ENCODE data around the gene CNOT4. TPM values are rescaled to one million over a fixed set of nuclear protein-coding genes. Genes with fewer than 3 reads are reported as not detected.
"Not testable (repeated sequence)": the region's sequence is repeated elsewhere in the genome, so short reads cannot be mapped to it uniquely, and the experiment has no call there.

CNOT4 gene
- total RNA-seq, 1 experiment from 2014 or later: 1.7 TPM

DNA sequence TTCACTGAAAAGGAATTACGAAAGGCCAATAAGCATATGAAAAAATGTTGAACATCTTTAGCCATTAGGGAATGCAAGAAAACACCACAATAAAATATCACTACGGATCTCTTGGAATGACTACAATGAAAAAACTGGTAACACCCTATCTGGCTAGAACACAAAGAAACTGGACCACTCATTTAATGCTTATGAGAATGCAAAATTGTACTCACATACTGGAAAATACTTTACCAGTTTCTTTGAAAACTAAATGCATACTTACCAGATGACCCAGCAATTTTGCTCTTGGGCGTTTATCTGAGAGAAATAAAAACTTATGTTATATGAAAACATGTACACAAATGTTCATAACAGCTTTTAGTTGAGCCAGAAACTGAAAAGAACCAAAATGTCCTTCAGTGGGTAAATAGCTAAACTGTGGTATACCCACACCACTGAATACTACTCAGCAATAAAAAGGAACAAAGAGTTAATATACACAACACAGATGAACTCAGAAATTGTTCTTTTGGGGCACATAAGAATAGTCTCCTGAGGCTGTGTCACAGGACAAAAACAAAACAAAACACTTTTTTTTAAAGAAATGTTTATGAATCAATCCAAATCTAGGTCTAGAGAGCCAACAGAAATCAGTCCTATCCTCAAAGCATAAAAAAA, 23.5 kb downstream of the CNOT4 start:
- DNase-seq: no peak
- H3K4me3 ChIP-seq: no peak overlapping the region

DNA sequence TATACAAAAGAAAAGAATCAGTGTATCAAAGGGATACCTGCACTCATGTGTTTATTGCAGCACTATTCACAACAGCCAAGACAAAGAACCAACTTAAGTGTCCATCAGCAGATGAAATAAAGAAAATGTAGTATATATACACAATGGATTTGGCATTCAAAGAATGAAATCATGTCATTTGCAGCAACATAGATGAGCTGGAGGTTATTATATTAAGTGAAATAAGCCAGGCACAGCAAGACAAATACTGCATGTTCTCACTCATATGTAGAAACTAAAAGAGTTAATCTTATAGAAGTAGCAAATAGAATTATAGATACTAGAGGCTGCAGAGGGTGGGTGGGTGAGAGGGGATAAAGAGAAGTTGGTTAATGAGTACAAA, 28.3 kb downstream of the CNOT4 start:
- H3K27me3 ChIP-seq: no peaks in the 10 kb centered on the region
- no peak for DNase-seq
- no peaks in the 10 kb centered on the region for H3K36me3 ChIP-seq
- no peaks in the 10 kb centered on the region for H3K9me3 ChIP-seq
- no peak overlapping the region for H3K4me3 ChIP-seq

More for the DNA sequence above, 23.5 kb downstream of the CNOT4 start:
- Histone ChIP-seq H3K9me3 (no peaks in the 10 kb centered on the region), H3K36me3 (no peaks in the 10 kb centered on the region), H3K27me3 (no peaks in the 10 kb centered on the region)

DNA sequence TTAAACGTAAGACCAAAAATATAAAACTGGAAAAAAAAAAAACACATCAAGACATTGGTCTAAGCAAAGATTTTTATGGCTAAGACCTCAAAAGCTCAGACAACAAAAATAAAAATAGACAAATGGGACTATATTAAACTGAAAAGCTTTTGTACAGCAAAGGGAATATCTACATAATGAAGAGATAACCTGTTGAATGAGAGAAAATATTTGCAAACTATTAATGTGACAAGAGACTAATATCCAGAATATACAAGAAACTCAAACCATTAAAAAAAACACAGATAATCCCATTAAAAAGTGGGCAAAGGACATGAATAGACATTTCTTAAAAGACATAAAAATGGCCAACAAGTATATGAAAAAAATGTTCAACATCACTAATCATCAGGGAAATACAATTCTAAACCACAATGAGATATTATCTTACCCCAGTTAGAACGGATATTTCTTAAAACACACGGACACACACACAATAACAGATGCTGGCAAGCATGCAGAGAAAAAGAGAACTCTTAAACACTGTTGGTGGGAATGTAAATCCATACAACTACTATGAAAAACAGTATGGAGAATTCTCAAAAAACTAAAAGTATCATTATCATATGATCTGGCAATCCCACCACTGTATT, 28.8 kb downstream of the CNOT4 start:
- H3K4me3 ChIP-seq: no peak overlapping the region
- H3K36me3 ChIP-seq: no peaks in the 10 kb centered on the region
- H3K27me3 ChIP-seq: no peaks in the 10 kb centered on the region
- no peaks in the 10 kb centered on the region for H3K9me3 ChIP-seq
- no peak for DNase-seq

DNA sequence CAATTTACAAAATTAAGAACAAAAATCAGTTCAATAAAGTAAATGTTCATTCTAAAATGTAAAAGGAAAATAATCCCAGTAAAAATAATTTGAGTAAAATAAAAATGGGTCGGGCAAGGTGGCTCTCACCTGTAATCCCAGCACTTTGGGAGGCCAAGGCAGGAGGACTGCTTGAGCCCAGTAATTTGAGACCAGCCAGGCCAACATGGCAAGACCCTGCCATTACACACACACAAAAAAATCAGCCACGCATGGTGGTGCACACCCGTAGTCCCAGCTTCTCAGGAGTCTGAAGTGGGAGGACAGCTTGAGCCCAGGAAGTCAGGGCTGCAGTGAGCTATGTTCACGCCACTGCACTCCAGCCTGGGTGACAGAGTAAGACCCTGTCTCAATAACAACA, 34.4 kb downstream of the CNOT4 start:
- no peak overlapping the region for H3K4me3 ChIP-seq
- DNase-seq: no peak
- no peaks in the 10 kb centered on the region for H3K9me3 ChIP-seq
- H3K27me3 ChIP-seq: no peaks in the 10 kb centered on the region
- no peaks in the 10 kb centered on the region for H3K36me3 ChIP-seq

DNA sequence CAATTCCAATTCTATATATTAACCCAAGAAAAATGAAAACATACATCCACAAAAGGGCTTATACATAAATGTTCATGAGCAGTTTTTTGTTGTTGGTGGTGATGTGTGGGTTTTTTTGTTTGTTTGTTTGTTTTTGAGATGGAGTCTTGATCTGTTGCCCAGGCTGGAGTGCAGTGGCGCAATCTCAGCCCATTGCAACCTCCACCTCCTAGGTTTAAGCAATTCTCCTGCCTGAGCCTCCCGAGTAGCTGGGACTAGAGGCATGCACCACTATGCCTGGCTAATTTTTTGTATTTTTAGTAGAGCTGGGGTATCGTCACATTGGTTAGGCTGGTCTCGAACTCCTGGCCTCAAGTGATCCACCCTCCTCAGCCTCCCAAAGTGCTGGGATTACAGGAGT, 40.2 kb downstream of the CNOT4 start:
- H3K36me3 ChIP-seq, H3K4me3 ChIP-seq, DNase-seq, H3K9me3 ChIP-seq, H3K27me3 ChIP-seq: not testable (repeated sequence)

DNA sequence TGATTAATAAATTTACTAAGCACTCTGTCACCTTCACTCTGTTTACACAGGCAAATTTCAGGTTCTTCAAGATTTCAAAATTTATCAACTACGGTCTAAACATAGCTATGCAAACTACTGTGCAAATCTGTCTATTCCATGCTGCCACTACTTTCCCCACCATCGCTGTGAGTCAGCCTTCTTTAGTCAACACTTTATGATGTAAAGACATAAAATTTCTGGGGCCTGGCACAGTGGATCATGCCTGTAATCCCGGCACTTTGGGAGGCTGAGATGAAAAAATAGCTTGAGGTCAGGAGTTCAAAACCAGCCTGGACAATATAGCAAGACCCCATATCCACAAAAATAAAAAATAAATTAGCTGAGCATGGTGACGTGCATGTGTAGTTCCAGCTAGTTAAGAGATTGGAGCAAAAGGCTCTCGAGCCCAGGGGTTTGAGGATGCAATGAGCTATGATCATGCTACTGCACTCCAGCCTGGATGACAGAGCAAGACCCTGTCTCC, 42.6 kb downstream of the CNOT4 start:
- no peak for DNase-seq
- Histone ChIP-seq H3K36me3 (no peaks in the 10 kb centered on the region), H3K27me3 (no peaks in the 10 kb centered on the region), H3K4me3 (no peak overlapping the region), H3K9me3 (no peaks in the 10 kb centered on the region)

DNA sequence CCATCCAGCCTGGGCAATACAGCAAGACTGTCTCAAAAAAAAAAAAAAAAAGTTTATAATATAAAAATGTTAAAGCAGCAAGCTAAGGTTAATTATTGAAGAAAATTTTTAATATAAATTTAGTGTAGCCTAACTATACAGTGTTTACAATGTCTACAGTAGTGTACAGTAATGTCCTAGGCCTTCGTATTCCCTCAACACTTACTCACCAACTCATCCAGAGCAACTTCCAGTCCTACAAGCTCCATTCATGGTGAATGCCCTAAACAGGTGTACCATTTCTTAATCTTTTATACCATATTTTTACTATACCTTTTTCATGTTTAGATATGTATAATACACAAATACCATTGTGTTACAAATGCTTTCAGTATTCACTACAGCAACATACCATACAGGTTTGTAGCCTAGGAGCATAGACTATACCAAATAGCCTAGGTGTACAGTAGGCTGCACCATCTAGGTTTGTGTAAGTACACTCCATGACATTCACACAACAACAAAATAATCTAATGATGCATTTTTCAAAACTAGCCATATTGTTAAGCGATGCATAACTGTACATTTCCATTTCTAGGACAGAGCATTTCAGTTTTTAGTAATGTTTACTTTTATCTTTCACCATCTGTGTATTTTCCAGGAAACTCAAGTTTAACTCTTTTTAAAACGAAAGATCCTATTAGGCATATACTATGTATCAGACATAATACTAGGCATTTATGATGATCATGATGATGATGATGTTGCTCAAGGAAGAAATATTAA, 43.3 kb downstream of the CNOT4 start:
- no peak for DNase-seq
- Histone ChIP-seq H3K4me3 (no peak overlapping the region), H3K36me3 (no peaks in the 10 kb centered on the region), H3K27me3 (no peaks in the 10 kb centered on the region), H3K9me3 (no peaks in the 10 kb centered on the region)

DNA sequence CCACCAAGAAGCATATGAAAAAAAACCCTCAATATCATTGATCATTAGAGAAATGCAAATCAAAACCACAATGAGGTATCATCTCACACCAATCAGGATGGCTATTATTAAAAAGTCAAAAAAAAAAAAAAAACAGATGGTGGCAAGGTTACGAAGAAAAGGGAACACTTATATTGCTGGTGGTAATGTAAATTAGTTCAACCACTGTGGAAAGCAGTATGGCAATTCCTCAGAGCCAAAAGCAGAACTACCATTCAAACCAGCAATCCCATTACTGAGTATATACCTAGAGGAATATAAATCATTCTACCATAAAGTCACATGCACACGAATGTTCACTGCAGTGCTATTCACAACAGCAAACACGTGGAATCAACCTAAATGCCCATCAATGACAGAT, 46.0 kb downstream of the CNOT4 start:
- DNase-seq: no peak
- Histone ChIP-seq H3K9me3 (no peaks in the 10 kb centered on the region), H3K4me3 (no peak overlapping the region), H3K36me3 (no peaks in the 10 kb centered on the region), H3K27me3 (no peaks in the 10 kb centered on the region)

DNA sequence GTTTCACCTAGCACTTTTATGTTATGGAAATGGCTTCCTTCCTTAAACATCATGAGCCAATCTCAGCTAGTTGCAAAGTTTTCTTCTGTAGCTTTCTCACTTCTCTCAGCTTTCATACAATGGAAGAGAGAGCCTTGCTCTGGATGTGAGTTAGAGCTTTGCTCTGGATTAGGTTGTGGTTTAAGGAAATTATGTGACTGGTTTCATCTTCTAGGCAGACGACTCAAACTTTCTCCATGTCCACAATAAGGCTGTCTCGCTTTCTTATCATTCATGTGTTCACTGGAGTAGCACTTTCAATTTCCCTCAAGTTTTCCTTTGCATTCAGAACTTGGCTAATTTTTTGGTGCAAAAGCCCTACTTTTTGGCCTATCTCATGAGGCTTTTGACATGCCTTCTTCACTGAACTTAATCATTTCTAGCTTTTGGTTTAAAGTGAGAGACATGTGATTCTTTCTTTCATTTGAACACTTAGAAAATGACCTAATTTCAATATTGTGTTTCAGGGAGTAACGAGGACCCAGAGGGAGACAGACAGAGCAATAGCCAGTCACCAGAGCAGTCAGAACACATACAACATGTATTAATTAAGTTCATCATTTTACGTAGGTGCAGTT, 49.8 kb downstream of the CNOT4 start:
- no peaks in the 10 kb centered on the region for H3K9me3 ChIP-seq
- no peak for DNase-seq
- no peaks in the 10 kb centered on the region for H3K36me3 ChIP-seq
- H3K27me3 ChIP-seq: no peaks in the 10 kb centered on the region
- no peak overlapping the region for H3K4me3 ChIP-seq

DNA sequence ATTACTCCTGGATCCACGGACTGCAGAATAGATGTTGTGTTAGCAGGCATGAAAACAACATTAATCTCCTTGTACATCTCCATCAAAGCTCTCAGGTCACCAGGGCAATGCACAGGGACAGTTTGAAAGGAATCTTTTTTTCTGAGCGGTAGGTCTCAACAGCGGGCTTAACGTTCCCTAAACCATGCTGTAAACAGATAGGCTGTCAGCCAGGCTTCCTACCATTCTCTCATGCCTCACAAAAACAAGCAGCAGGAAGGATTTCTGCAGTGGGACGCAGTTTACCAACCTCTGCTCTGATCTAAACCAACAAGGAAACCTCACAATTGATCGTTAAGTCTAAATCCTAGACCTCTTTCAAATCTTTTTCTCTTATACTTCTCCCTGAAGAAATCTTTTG, 50.8 kb downstream of the CNOT4 start:
- Histone ChIP-seq H3K4me3 (no peak overlapping the region), H3K27me3 (no peaks in the 10 kb centered on the region), H3K9me3 (no peaks in the 10 kb centered on the region), H3K36me3 (no peaks in the 10 kb centered on the region)
- no peak for DNase-seq

DNA sequence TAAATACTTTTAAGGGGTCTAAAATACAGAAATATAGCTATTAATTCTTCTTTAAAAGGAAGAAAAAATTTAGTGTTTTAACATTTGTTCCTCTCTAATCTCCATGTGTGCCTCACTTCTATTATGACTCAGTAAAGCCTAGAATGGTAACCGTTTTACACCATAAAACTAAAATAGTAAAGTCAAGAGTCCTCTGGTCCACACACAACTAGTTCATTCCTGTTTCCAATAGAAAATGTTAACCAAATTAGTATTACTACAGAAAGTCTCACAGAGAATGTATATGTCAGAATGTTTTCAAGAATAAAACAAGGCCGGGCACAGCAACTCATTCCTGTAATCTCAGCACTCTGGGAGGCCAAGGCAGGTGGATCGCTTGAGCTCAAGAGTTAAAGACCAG, 55.8 kb downstream of the CNOT4 start:
- no peak for DNase-seq
- no peak overlapping the region for H3K4me3 ChIP-seq
- no peaks in the 10 kb centered on the region for H3K9me3 ChIP-seq
- no peaks in the 10 kb centered on the region for H3K27me3 ChIP-seq
- no peaks in the 10 kb centered on the region for H3K36me3 ChIP-seq

DNA sequence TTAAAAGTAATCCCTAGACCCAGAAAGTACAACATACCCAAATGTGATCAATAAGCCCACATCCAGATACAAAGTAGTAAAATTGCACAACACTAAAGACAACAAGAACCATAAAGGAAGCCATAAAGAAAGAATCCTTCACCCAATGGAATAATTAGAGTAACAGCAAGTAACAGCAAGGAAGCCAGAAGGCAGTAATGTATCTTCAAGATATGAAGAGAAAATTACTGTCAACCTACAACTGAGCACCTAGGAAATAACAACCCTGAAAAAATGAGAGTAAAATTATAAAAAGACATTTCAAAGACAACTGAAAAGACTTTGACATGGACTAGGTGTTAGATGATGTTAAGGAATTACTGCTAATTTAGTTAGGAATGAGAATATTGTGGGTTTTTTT, 60.5 kb downstream of the CNOT4 start:
- Histone ChIP-seq H3K27me3 (no peaks in the 10 kb centered on the region), H3K4me3 (no peak overlapping the region), H3K9me3 (no peaks in the 10 kb centered on the region), H3K36me3 (no peaks in the 10 kb centered on the region)
- no peak for DNase-seq

DNA sequence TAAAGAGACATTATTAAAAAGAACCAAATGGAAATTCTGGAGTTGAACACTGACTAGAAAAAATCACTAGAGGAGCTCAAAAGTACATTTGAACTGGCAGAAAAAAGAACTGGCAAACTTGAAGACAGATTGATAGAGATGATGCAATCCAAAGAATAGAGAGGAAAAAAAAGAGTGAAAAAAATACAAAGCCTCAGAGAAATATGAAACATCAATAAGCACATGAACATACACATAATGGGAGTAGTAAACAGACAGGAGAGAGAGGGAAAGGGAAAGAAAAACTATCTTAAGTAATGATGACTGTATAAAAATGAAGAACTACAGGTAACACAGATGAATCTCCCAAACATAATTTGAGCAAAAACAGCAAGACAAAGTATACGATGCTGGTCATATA, 61.1 kb downstream of the CNOT4 start:
- H3K9me3 ChIP-seq: no peaks in the 10 kb centered on the region
- no peaks in the 10 kb centered on the region for H3K36me3 ChIP-seq
- DNase-seq: no peak
- no peaks in the 10 kb centered on the region for H3K27me3 ChIP-seq
- no peak overlapping the region for H3K4me3 ChIP-seq

DNA sequence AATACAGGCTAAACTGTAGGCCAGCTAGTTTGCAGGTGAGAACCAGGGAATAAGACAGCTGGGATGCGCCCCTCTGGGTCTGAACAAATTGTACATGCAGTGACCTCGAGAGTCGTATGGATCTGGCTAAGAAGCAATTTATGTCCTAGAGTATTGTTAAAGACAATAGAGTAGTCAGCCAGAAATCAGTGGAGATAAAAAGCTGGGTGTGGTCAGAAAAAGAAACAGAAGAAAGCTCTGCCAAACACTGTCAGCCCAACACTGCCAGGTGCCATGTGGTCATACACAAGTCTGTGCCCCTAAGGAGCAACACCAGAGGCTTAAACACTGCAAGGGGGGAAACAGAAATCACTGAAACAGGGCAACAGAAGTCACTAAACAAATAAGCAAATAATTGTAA, 62.2 kb downstream of the CNOT4 start:
- Histone ChIP-seq H3K9me3 (no peaks in the 10 kb centered on the region), H3K27me3 (no peaks in the 10 kb centered on the region), H3K4me3 (no peak overlapping the region), H3K36me3 (no peaks in the 10 kb centered on the region)
- DNase-seq: no peak

DNA sequence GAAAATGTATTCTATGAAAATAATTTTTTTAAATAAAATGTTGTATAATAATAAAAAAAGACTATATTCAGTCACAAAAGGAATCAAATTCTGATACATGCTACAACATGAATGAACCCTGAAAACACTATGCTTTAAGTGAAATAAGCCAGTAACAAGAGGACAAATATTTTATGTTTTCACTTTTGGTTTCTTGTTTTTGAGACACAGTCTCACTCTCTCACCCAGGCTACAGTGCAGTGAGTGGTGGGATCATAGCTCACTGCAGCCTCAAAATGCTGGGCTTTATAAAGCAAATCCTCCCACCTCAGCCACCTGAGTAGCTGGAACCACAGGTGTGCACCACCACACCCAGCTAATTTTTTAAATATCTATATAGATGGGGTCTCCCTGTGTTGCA, 64.2 kb downstream of the CNOT4 start:
- H3K4me3 ChIP-seq: no peak overlapping the region

DNA sequence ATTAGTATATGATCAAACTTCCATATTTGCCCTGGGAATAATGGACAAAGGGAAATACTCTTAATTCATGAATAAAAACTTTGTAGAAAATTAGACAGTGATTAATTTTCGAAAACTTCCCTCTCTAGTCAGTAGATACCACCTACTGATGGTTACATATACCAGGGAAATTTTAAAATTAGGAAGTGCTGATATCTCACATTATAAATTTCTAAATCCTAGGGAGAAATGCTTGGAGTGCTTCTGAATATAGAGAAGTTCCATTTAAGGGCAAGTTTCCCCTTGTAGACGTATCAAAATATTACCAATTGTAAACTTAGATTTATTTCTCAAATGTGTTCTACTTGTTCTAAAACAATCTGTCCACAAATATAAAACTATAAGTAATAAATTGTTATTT, 64.6 kb downstream of the CNOT4 start:
- DNase-seq, H3K4me3 ChIP-seq, H3K9me3 ChIP-seq, H3K27me3 ChIP-seq, H3K36me3 ChIP-seq: not testable (repeated sequence)

More for the DNA sequence above, 64.2 kb downstream of the CNOT4 start:
- no peaks in the 10 kb centered on the region for H3K9me3 ChIP-seq
- no peaks in the 10 kb centered on the region for H3K27me3 ChIP-seq
- DNase-seq: no peak
- H3K36me3 ChIP-seq: no peaks in the 10 kb centered on the region

DNA sequence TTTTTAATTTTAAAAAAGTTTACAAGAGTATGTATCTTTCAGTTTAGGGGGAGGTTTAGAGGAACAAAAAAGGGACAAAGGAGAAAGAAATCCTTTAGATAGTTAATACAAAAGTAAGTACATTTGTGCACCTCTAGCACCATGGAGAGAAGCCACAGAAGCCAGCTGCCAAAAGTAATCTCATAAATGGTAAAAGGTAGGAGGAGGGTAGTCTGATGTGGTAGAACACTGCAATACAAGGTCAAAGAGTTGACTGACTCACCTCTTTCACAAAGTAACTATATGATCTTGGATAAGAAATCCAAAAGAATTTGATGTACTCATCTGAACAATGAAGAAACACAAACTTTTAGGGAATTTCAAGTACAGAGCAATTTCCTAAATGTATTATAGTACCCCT, 68.1 kb downstream of the CNOT4 start:
- no peaks in the 10 kb centered on the region for H3K36me3 ChIP-seq
- no peak overlapping the region for H3K4me3 ChIP-seq
- H3K9me3 ChIP-seq: no peaks in the 10 kb centered on the region
- no peaks in the 10 kb centered on the region for H3K27me3 ChIP-seq
- no peak for DNase-seq
